OCI-LY3 (cell line): ENCODE results near the gene CORO6.

Experiments used
- H2AFZ ChIP-seq: fragments of 200-600, 300-600 bp; shearing (Covaris generic); 2 replicates; pipeline ENCODE4 v1.6.0; 2014; ENCODE audit warnings: antibody characterized with exemption, low read depth, low read length
- H3K27ac ChIP-seq: fragments of 200-600, 300-600 bp; sonication (generic); 2 replicates; pipeline ENCODE4 v1.5.1; 2014; ENCODE audit warnings: mild to moderate bottlenecking, low read length, moderate library complexity, mixed read lengths
- H3K27me3 ChIP-seq: fragments of 200-600, 300-600 bp; sonication (generic); 2 replicates; pipeline ENCODE4 v1.6.1; 2014; ENCODE audit warnings: low read depth, low read length, mixed read lengths
- H3K36me3 ChIP-seq: fragments of 200-600, 300-600 bp; sonication (generic); replicated peaks from 2 replicates; pipeline ENCODE3; 2014; ENCODE audit warnings: low read depth, low read length, mixed read lengths
- H3K4me1 ChIP-seq: fragments of 300-600, 200-600 bp; sonication (generic); 2 replicates; pipeline ENCODE4 v1.6.1; 2014; ENCODE audit warnings: low read length, mixed read lengths
- H3K4me2 ChIP-seq: fragments of 200-600, 300-600 bp; sonication (generic); 2 replicates; pipeline ENCODE4 v1.6.1; 2014; ENCODE audit warnings: low read length, mixed read lengths
- H3K4me3 ChIP-seq: fragments of 300-600, 200-600 bp; sonication (generic); 2 replicates; pipeline ENCODE4 v1.5.1; 2014; ENCODE audit warnings: antibody characterized with exemption, mild to moderate bottlenecking, low read length, moderate library complexity
- H3K79me2 ChIP-seq: fragments of 300-600, 200-600 bp; shearing (Covaris generic); 2 replicates; pipeline ENCODE4 v1.6.1; 2014; ENCODE audit warnings: mild to moderate bottlenecking, low read length, mixed read lengths
- H3K9ac ChIP-seq: fragments of 300-600, 200-600 bp; shearing (Covaris generic); 2 replicates; pipeline ENCODE4 v1.6.0; 2014; ENCODE audit warnings: mild to moderate bottlenecking, low read length, moderate library complexity
- H3K9me3 ChIP-seq: fragments of 200-600, 300-600 bp; shearing (Covaris generic); 2 replicates; pipeline ENCODE4 v1.6.1; 2014; ENCODE audit warnings: low read length, mixed read lengths; ENCODE audit not compliant: insufficient read depth
- H4K20me1 ChIP-seq: fragments of 200-600, 300-600 bp; sonication (generic); 2 replicates; pipeline ENCODE4 v1.6.1; 2016; ENCODE audit warnings: low read length, mixed read lengths; ENCODE audit not compliant: insufficient read depth
- CTCF ChIP-seq: fragments of 200-600, 300-600 bp; sonication (generic); IDR thresholded peaks from 2 replicates; pipeline ENCODE4 v1.5.1; 2014; ENCODE audit warnings: antibody characterized with exemption, low read length, low read depth
- EZH2phosphoT487 ChIP-seq: fragments of 200-600 bp; shearing (Covaris generic); IDR thresholded peaks from 2 replicates; pipeline ENCODE4 v1.6.1; 2018; ENCODE audit warnings: antibody characterized with exemption, mixed run types, low read depth

CORO6 gene

GRCh38 chr17:29618272-29619065 is 4.2 kb downstream of the CORO6 start:
- Histone ChIP-seq H2AFZ (peak overlapping the region; percentile 74; the same call in 1 of the 2 replicates), H3K27ac (no peak overlapping the region), H3K27me3 (no peaks in the 10 kb centered on the region; the same call in 1 of the 2 replicates), H4K20me1 (peaks cover 6% of the 10 kb centered on the region), H3K9ac (peak overlapping the region; percentile 55), H3K9me3 (no peaks in the 10 kb centered on the region), H3K4me1 (peaks cover 13% of the 10 kb centered on the region; the same call in 1 of the 2 replicates), H3K4me2 (peak overlapping the region; percentile 97), H3K4me3 (peak overlapping the region; percentile 89), H3K79me2 (no peaks in the 10 kb centered on the region), H3K36me3 (peaks cover 3% of the 10 kb centered on the region)
- TF ChIP-seq EZH2phosphoT487 = no peak
- peak; percentile 2; the same call in 1 of the 2 replicates for TF ChIP-seq CTCF

GRCh38 chr17:29617481-29618271 is 5.0 kb downstream of the CORO6 start:
- Histone ChIP-seq H3K9me3 (no peaks in the 10 kb centered on the region), H3K36me3 (peaks cover 4% of the 10 kb centered on the region), H3K27ac (peak overlapping the region; percentile 26; the same call in 1 of the 2 replicates), H4K20me1 (peaks cover 6% of the 10 kb centered on the region), H3K9ac (peak overlapping the region; percentile 80), H3K79me2 (no peaks in the 10 kb centered on the region), H3K4me3 (peak overlapping the region; percentile 89), H3K4me1 (peaks cover 13% of the 10 kb centered on the region; the same call in 1 of the 2 replicates), H3K4me2 (peak overlapping the region; percentile 97), H2AFZ (peak overlapping the region; percentile 87), H3K27me3 (no peaks in the 10 kb centered on the region; the same call in 1 of the 2 replicates)
- TF ChIP-seq CTCF = peak; percentile 83
- TF ChIP-seq EZH2phosphoT487 = no peak

- Histone ChIP-seq H3K4me2 (peak overlapping the region; percentile 97), H3K9me3 (no peaks in the 10 kb centered on the region), H2AFZ (peak overlapping the region; percentile 87), H3K27ac (no peak overlapping the region), H3K27me3 (no peaks in the 10 kb centered on the region; the same call in 1 of the 2 replicates), H3K79me2 (no peaks in the 10 kb centered on the region), H3K4me1 (peaks cover 13% of the 10 kb centered on the region; the same call in 1 of the 2 replicates), H3K36me3 (peaks cover 4% of the 10 kb centered on the region), H3K9ac (peak overlapping the region; percentile 80), H4K20me1 (peaks cover 6% of the 10 kb centered on the region), H3K4me3 (peak overlapping the region; percentile 89)
- TF ChIP-seq CTCF (peak; percentile 85), EZH2phosphoT487 (no peak)
These were observed 5.6 kb downstream of the CORO6 start for GRCh38 chr17:29617125-29617480.
